Thyroid gland (tissue), 4 donors: ENCODE results near the gene ONECUT2.

Source experiments
- POLR2A ChIP-seq, 2 donors: fragments of 450-650 bp; IDR thresholded peaks; one replicate each; pipeline ENCODE4 v1.6.1; 2017; ENCODE audit warnings: antibody characterized with exemption in 2 of 2, mild to moderate bottlenecking in 2 of 2, moderate library complexity in 1 of 2
- TF ChIP-seq, protein P1 (sequence below), 6 experiments: fragments of 200-600 bp in 3 of 6; fragments of 450-650 bp in 3 of 6; sonication (generic) in 3 of 6; IDR thresholded peaks; one replicate each; pipeline ENCODE4 v1.5.1; 2016 to 2019; ENCODE audit warnings: antibody characterized with exemption in 6 of 6, mild to moderate bottlenecking in 2 of 6, inconsistent platforms in 1 of 6, moderate library complexity in 1 of 6

DNA sequence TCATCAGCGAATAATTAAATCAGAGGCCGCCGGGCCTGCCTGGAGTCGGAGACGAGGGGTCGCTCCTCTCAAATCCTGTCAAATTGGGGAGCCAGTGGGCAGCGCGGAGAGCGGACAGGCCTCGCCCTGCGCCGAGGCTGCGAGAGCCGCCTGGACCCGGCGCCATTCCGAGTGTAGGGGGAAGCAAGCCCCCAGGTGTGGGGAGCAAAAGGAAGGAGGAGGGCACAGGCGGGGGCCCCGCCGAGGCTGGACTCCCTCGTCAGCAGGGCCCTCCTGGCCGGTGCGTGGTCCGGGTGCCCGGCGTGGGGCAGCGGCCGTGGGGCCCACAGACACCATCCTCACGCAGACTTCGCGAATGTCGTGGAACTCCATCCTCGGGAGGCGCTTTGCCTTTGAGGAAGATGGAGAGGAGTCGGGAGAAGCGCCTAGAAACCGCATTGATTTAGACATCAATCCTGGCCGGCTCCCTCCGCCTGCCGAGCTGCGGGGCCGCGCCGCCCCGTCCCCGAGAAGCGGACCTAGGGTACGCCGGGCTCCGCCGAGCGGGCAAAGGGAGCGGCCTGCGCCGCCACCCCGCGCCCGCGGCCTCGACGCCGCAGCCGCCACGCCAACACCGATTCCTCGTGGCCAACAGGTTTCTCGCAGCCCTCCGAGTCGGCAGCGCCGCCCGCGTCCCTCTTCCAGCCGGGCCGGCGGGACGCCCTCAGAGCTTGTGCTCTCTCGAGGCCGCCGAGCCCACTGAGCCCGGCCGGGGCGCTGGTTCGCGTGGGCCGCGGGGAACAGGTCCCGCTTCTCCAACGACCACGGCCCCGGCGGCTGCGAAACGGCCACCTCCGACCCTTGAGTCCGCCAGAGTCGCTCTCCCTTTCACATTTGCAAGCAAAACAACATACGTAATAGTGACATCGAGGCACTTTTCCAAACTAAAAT lies 6.7 kb upstream of the ONECUT2 start:
- TF ChIP-seq, protein P1, sequence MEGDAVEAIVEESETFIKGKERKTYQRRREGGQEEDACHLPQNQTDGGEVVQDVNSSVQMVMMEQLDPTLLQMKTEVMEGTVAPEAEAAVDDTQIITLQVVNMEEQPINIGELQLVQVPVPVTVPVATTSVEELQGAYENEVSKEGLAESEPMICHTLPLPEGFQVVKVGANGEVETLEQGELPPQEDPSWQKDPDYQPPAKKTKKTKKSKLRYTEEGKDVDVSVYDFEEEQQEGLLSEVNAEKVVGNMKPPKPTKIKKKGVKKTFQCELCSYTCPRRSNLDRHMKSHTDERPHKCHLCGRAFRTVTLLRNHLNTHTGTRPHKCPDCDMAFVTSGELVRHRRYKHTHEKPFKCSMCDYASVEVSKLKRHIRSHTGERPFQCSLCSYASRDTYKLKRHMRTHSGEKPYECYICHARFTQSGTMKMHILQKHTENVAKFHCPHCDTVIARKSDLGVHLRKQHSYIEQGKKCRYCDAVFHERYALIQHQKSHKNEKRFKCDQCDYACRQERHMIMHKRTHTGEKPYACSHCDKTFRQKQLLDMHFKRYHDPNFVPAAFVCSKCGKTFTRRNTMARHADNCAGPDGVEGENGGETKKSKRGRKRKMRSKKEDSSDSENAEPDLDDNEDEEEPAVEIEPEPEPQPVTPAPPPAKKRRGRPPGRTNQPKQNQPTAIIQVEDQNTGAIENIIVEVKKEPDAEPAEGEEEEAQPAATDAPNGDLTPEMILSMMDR (IDR thresholded peaks at IDR 0.05): no peak
- no peak for TF ChIP-seq POLR2A (IDR thresholded peaks at IDR 0.05)
